PC-9 (cell line): ENCODE measurements around the gene SYNDIG1.

Source experiments
- CTCF ChIP-seq: fragments of 200-600 bp; sonication (generic); conservative IDR thresholded peaks from 2 replicates; pipeline ENCODE4 v1.6.1; 2017; ENCODE audit warnings: mixed run types, antibody characterized with exemption, mild to moderate bottlenecking, moderate library complexity
- EZH2 ChIP-seq: fragments of 200-600 bp; sonication (generic); IDR thresholded peaks from 2 replicates; pipeline ENCODE4 v1.8.0; 2017; ENCODE audit warnings: antibody characterized with exemption, low read depth

DNA sequence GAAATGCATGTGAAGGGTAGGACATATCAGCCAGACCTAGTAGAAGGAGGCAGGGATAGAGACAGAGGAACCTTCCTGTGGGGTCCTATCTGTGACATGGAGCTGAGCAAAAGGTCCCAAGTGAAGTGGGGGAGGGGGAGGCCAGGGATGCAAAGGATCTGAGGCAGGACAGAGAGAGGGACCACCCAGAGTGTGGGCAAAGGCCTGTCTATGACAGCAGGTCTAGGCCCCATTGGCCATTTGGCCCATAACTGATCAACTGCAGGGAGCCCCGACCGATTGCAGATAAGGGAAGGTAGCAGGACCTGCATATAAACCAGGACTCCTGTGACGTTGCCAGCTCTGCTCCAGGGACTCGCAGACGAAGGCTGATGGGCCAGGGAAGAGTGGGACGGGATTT lies 49.6 kb upstream of the SYNDIG1 start:
- no peak for TF ChIP-seq CTCF
- no peak for TF ChIP-seq EZH2
